GM21786 (cell line): ENCODE results near the gene BBIP1.

Experiments used
- ATAC-seq: cut with Tn5 transposase; IDR thresholded peaks from one replicate; pipeline ENCODE4 v1.9.1; 2021; ENCODE audit not compliant: unreplicated experiment

Gene BBIP1

GRCh38 chr10:110885932-110886674, 32.9 kb downstream of the BBIP1 start:
- no peak for ATAC-seq

DNA sequence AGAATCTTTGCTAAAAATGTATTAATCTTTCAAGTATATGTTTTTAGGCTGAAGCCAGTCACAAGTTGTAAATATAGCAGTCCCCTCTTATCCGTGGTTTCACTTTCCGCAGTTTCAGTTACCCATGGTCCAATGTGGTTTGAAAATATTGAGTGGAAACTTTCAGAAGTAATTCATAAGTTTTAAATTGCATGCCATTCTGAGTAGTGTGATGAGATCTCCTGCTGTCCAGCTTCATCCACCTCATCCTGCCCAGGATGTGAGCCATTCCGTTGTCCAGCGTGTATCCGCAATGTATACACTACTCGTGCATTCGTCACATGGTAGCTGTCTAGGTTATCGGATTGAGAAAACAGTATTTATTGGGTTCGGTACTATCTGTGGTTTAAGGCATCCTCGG, 35.1 kb downstream of the BBIP1 start:
- no peak for ATAC-seq

DNA sequence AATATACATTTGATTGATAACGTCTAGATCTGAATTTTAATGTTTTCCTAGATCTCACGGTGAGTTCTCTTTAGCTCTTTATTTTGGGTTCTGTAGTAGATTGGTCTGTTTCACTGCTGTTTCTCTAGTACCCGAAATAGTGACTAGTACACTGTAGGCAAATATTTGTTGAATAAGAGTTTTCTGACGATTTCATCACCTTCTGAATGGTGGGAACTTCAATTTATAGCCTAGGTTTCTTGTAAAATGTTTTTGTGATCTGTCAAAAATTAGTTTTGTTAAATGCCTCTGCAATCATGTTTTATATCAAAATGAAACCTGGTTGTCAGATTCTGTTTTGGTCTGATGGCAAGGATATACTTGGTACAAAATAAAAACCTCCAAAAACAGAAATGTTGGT, 37.1 kb downstream of the BBIP1 start:
- no peak for ATAC-seq

- no peak for ATAC-seq
Observed at GRCh38 chr10:110881247-110881646, 37.7 kb downstream of the BBIP1 start.

GRCh38 chr10:110880012-110880411, 39.0 kb downstream of the BBIP1 start:
- ATAC-seq: no peak

DNA sequence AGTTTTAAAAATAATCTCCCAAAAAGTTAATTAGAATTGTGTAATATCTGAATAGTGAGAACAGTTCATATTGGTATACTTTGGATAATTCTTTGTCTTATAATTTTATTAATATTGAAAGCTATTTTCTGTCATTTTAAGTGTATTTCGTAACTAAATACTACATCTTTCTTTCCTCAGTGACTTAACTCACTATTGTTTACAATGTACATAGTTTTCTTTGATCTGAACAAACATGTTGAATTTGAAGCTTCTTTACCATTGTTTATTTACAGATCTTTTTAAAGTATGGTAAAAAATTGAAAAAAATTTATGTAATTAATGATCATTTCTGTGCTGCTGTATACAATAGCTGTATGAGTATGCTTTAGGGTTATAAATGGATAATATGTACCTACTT, 42.2 kb downstream of the BBIP1 start:
- ATAC-seq: no peak

GRCh38 chr10:110876000-110876399, 43.0 kb downstream of the BBIP1 start:
- ATAC-seq: no peak

GRCh38 chr10:110873951-110874350, 45.0 kb downstream of the BBIP1 start:
- ATAC-seq: no peak

DNA sequence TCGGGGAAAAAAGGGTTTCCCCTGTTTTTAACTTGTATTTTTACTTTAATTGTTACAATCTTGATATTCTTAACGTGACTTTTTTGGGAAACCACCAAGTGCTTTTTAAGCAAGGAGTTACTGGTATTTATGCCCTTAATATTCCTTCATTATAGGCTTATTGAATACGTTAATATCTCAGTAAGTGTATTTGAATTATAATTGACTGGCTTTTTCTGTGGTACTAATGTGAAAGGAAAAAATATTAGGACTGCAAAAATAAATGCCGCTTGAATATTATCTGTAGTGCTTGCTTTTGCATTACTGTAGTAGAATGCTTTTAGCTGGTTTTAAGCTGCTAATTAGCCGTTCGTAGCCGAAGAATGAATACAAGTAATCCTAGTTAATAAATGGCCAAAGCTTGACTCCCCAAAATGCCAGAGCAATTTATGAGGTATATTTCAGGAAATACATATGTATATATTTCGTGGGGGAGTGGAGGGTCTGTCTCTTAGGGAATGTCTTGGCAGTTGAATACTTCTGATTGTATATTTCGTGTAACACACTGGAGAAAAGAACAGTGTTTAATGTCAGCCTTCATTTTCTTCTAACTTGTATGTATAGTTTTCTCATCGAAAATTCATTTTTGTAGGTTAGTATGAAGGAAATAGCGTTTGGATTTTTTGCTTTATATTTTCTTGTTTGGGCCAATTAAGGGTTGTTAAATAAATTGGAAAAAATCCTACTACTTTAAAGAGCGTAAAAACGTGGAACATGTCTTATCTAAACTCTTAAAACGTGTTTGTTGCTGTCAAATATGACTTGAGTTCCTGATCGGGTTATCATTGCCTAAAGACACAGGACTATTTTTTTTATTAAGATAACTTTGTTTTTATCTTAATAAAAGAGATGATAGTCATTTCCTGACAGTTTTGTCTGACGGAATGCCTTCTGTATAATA, 45.7 kb downstream of the BBIP1 start:
- ATAC-seq: no peak

DNA sequence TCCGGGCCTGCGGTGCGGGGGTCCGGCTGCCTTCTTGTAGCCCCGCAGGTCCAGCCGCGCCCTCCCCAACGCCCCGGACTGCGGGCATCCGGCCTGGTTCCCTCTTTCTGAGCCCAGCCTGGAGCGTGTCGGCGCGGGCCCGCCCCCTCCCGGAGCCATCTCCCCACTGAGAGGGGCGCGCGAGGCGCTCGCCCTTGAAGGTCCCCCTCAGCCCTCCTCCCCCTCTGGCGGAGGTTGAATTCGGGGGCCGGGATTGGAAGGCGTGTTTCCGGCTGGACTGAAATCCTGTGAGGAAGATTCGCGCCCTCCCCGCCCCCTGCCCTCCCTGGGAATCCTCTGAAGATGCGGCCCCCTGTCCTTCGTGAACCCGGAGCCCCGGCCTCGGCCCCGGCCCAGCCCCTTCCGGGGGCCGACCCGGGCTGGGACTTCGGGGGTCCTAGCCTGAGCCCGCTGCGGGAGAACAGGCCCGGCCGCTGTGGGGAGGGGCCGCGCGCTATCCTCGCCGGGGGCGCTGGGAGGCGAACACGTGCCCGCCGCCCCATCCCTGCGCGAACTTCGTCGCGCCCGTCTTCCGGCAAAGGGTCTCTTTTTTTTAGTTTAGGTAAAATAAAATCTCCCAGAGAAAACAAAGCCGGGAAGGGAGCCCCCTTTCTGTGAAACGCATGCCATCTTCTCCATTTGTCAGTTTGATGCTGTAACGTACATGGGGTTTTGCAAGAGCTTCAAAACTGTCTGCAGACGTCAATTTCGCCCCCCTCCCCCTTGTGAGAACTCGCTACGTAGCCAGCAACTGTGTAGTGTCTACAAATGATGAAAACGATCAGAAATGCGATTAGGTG, 46.6 kb downstream of the BBIP1 start:
- ATAC-seq: peak; percentile 38

- ATAC-seq: peak; percentile 71
Observed at GRCh38 chr10:110871298-110872084, 47.5 kb downstream of the BBIP1 start, which contains the start of gene PDCD4. Gene PDCD4 (plus strand): TSS chr10:110871928. CDS start chr10:110876028, 4,100 bp downstream.

DNA sequence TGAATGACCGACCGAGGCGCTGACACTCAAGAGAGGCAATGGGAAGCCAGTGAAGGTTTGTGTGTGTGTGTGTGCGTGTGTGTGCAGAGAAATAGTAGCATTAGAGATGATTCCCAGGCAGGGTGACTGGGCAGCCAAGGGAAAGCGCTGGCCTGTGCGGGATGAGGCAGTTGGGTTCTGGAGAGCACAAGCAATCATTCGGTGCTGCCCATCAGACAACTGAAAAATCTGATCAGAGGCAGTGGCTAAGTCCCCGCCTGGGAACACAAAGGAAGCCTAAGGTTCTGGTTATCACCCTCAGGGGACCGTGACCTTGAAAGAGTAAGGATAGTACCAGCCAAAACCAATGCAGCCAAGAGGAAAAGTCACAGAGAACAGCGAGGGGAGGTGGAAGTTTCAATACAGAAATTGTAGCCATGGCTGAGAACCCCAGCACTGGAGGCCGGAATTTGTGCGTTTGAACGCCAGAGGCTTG, 48.1 kb downstream of the BBIP1 start:
- ATAC-seq: no peak

GRCh38 chr10:110868981-110869380, 50.0 kb downstream of the BBIP1 start:
- ATAC-seq: no peak

DNA sequence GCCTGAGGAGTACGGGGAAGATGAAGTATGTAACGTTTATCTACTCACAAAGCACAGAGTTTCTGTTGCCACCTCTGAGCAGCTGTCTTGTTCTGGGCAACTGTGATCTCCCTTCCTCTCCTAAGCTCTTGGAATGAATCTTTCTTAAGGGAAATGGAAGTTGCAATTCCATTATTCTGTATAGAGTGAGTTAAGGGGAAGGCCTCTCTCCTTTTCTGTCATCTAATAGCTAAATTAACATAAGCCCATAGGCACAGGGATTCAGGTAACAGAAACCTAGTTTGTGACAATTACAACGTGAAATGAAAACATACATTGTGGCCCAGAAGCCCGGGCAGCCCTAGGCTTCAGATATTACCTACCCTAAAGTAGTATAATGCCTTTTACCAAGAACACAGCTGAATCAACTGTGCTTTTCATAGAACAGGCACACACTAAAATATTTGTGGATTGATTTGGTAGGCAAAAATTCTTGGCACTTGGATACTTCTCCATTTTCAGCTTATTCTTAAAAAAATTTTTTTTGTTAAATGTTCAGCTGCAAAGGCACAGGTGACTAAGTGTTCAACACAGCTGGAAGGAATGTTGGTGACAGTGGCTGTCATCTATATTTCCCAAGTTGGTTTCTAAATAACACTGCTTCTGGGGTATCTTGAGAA, 51.0 kb downstream of the BBIP1 start:
- no peak for ATAC-seq

DNA sequence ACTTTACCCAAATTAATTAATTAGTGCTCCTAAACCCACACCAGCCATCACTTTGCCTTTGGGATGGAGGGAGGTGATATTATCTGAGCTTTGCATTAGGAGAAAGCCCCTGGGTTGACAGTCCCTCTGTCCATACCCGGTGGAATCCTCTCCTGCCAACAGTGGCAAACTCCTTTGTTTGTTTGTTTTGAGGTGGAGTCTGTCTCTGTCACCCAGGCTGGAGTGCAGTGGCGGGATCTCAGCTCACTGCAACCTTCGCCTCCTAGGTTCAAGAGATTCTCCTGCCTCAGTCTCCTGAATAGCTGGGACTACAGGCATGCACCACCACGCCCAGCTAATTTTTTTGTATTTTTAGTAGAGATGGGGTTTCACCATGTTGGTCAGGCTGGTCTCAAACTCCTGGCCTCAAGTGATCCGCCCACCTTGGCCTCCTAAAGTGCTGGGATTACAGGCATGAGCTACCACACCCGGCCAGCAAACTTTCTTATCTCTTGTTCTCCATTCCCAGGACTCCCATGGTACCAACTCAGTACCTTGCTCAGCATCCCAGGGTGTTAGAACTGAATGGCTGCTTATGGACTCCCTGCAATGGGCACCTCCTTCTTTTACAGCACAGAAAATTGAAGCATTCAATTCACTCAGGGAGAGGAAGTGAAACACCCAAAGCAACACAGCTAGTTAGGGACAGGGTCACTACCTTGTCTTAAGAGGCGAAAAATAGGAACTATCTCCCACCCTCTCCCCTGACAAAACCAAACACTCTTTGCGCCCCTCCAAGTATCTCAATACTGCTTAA, 51.8 kb downstream of the BBIP1 start:
- peak; percentile 31 for ATAC-seq

GRCh38 chr10:110865809-110866482, 53.0 kb downstream of the BBIP1 start:
- peak; percentile 22 for ATAC-seq

DNA sequence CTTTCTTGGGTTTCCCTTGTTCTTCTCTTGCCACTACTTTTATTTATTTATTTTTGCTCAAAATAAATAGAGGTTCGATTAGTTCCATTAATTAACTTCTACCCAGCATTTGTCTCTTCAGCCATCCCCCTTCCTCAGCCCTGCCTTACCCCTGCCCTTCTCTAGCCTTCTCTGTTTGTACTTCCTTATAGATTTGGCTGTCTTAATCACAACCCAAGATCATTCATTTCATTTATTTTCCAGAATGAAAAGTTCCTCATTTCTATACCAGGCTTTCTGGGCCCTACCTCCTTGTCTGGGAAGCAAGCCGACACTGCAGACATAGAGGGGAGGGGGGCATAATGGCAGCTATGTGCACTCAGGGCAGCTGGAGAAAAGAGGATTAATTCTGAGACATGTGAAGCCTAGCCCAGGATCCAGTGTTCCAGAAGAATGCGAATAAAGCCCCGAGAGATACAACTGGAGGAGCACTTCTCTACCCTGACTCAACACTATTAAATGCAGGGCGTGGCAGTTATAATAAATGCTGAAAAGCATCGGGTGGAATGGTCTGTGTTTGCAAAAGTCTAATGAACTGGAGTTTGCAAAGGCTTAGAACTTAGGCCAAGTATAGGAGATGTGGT, 53.7 kb downstream of the BBIP1 start:
- no peak for ATAC-seq

- ATAC-seq: peak; percentile 54
Observed at GRCh38 chr10:110864662-110865140, 54.3 kb downstream of the BBIP1 start.
